SK-N-SH (cell line): Measurements from ENCODE around the gene MVB12B. TPM values are rescaled to one million over a fixed set of nuclear protein-coding genes. Genes with fewer than 3 reads are reported as not detected.

ENCODE experiments used
- CTCF ChIA-PET: fragments of 300-600, 350-600 bp; formaldehyde crosslinking; extraction: SDS; loops from one replicate; lab custom pipeline; 2021; lab: Yijun Ruan, JAX
- POLR2A ChIA-PET: fragments of 350-600 bp; sonication (Branson Sonifier 250); formaldehyde crosslinking; extraction: SDS; loops from one replicate; lab custom pipeline; 2020; ENCODE audit warnings: antibody characterized with exemption, inconsistent platforms; lab: Yijun Ruan, JAX
- DNase-seq: peaks from one replicate; pipeline ENCODE4 v3.0.0; 2012
- H2AFZ ChIP-seq: fragments of 200-600 bp; sonication (generic); 2 replicates; pipeline ENCODE4 v1.8.1; 2016; ENCODE audit warnings: antibody characterized with exemption, mild to moderate bottlenecking, low read depth
- H3F3A ChIP-seq: fragments of 200-600 bp; sonication (generic); replicated peaks from 2 replicates; pipeline ENCODE3; 2016; ENCODE audit warnings: antibody characterized with exemption, mild to moderate bottlenecking; ENCODE audit not compliant: insufficient read depth
- H3K27ac ChIP-seq, 2 experiments: fragments of 200-500 bp in 1 of 2; fragments of 200-600 bp in 1 of 2; sonication (Bioruptor generic) in 1 of 2; sonication (generic), shearing (Covaris generic) in 1 of 2; 2 replicates each; pipeline versions ENCODE4 v1.5.1 to v1.6.1; 2014 to 2016; ENCODE audit warnings: low read depth in 2 of 2, inconsistent platforms in 1 of 2, low read length in 1 of 2, mild to moderate bottlenecking in 1 of 2, mixed read lengths in 1 of 2
- H3K27me3 ChIP-seq: fragments of 200-600 bp; sonication (generic), shearing (Covaris generic); 2 replicates; pipeline ENCODE4 v1.6.1; 2016; ENCODE audit warnings: mixed run types; ENCODE audit not compliant: insufficient read depth
- H3K36me3 ChIP-seq, 2 experiments: fragments of 200-500 bp in 1 of 2; fragments of 200-600 bp in 1 of 2; sonication (Bioruptor generic) in 1 of 2; sonication (generic) in 1 of 2; replicated peaks in 1 of 2; 2 replicates each; pipeline versions ENCODE3 to v1.5.1; 2014 to 2016; ENCODE audit warnings: low read length in 1 of 2, mild to moderate bottlenecking in 1 of 2; ENCODE audit not compliant: insufficient read depth in 2 of 2, control insufficient read depth in 1 of 2
- H3K4me1 ChIP-seq, 2 experiments: fragments of 200-500 bp in 1 of 2; fragments of 200-600 bp in 1 of 2; sonication (Bioruptor generic) in 1 of 2; sonication (generic), shearing (Covaris generic) in 1 of 2; 2 replicates each; pipeline versions ENCODE4 v1.5.1 to v1.6.1; 2014 to 2016; ENCODE audit warnings: low read depth in 1 of 2, low read length in 1 of 2, mixed run types in 1 of 2; ENCODE audit not compliant: insufficient read depth in 2 of 2, control insufficient read depth in 1 of 2
- H3K4me2 ChIP-seq: fragments of 200-600 bp; sonication (generic), shearing (Covaris generic); 2 replicates; pipeline ENCODE4 v1.6.1; 2017; ENCODE audit warnings: mixed run types
- H3K4me3 ChIP-seq, 2 experiments: fragments of 200-500 bp in 1 of 2; fragments of 200-600 bp in 1 of 2; sonication (Bioruptor generic) in 1 of 2; sonication (generic), shearing (Covaris generic) in 1 of 2; 2 replicates each; pipeline versions ENCODE4 v1.5.1 to v1.8.1; 2014 to 2016; ENCODE audit warnings: low read depth in 2 of 2, inconsistent platforms in 1 of 2, low read length in 1 of 2, mild to moderate bottlenecking in 1 of 2, mixed read lengths in 1 of 2, moderate library complexity in 1 of 2
- H3K79me2 ChIP-seq: fragments of 200-600 bp; sonication (generic); 2 replicates; pipeline ENCODE4 v1.8.1; 2017; ENCODE audit warnings: mild to moderate bottlenecking; ENCODE audit not compliant: insufficient read depth
- H3K9ac ChIP-seq: fragments of 200-600 bp; sonication (generic); 2 replicates; pipeline ENCODE4 v1.6.1; 2017; ENCODE audit warnings: mixed run types
- H3K9me2 ChIP-seq: fragments of 200-600 bp; sonication (generic); 2 replicates; pipeline ENCODE4 v1.6.1; 2017; ENCODE audit warnings: mixed run types
- H3K9me3 ChIP-seq: fragments of 200-600 bp; sonication (generic); 2 replicates; pipeline ENCODE4 v1.6.1; 2017; ENCODE audit warnings: mixed run types, mild to moderate bottlenecking, moderate library complexity
- H4K20me1 ChIP-seq: fragments of 200-600 bp; sonication (generic); 2 replicates; pipeline ENCODE4 v1.6.1; 2017; ENCODE audit warnings: mild to moderate bottlenecking, mixed run types; ENCODE audit not compliant: insufficient read depth
- ELF1 ChIP-seq: IDR thresholded peaks from 2 replicates; pipeline ENCODE4 v1.4.0; 2012
- EZH2phosphoT487 ChIP-seq: fragments of 200-600 bp; sonication (generic); IDR thresholded peaks from 2 replicates; pipeline ENCODE4 v1.6.1; 2017; ENCODE audit warnings: low read depth, mixed run types, mild to moderate bottlenecking, antibody characterized with exemption, moderate library complexity, borderline replicate concordance
- FOSL2 ChIP-seq: IDR thresholded peaks from 2 replicates; pipeline ENCODE4 v1.4.0; 2012; ENCODE audit warnings: low read depth, mild to moderate bottlenecking, moderate library complexity, borderline replicate concordance
- FOXJ3 ChIP-seq: sonication (generic); formaldehyde crosslinking; IDR thresholded peaks from 2 replicates; pipeline ENCODE4 v1.5.1; 2020; ENCODE audit warnings: mild to moderate bottlenecking, missing genetic modification reagents
- GABPA ChIP-seq: IDR thresholded peaks from 2 replicates; pipeline ENCODE4 v1.4.0; 2012; ENCODE audit warnings: low read depth, mild to moderate bottlenecking
- IRF3 ChIP-seq: fragments of 150-350 bp; IDR thresholded peaks from 2 replicates; pipeline ENCODE4 v1.6.1; 2016; ENCODE audit warnings: mild to moderate bottlenecking, low read depth, low read length
- JUND ChIP-seq: IDR thresholded peaks from 2 replicates; pipeline ENCODE4 v1.4.0; 2012
- MEF2A ChIP-seq: IDR thresholded peaks from 2 replicates; pipeline ENCODE4 v1.4.0; 2012; ENCODE audit warnings: low read depth, borderline replicate concordance
- NFIC ChIP-seq: IDR thresholded peaks from 2 replicates; pipeline ENCODE4 v1.4.0; 2012; ENCODE audit warnings: borderline replicate concordance
- POLR2AphosphoS5 ChIP-seq: IDR thresholded peaks from 2 replicates; pipeline ENCODE4 v1.6.1; 2012; ENCODE audit warnings: low read depth, low read length
- RCOR1 ChIP-seq: fragments of 150-350 bp; IDR thresholded peaks from 2 replicates; pipeline ENCODE4 v1.6.1; 2017; ENCODE audit warnings: antibody characterized with exemption, low read length
- RFX5 ChIP-seq: IDR thresholded peaks from 2 replicates; pipeline ENCODE4 v1.6.1; 2012; ENCODE audit warnings: mild to moderate bottlenecking, improper control_type of control experiment, low read length
- RXRA ChIP-seq: IDR thresholded peaks from 2 replicates; pipeline ENCODE4 v1.4.0; 2012; ENCODE audit warnings: low read depth, mild to moderate bottlenecking, borderline replicate concordance
- SIN3A ChIP-seq: IDR thresholded peaks from 2 replicates; pipeline ENCODE4 v1.6.1; 2012; ENCODE audit warnings: low read depth, mild to moderate bottlenecking, low read length, moderate library complexity, borderline replicate concordance
- USF1 ChIP-seq: IDR thresholded peaks from 2 replicates; pipeline ENCODE4 v1.4.0; 2012; ENCODE audit warnings: low read depth, borderline replicate concordance
- USF2 ChIP-seq: fragments of 150-350 bp; IDR thresholded peaks from 2 replicates; pipeline ENCODE4 v1.6.1; 2017; ENCODE audit warnings: antibody characterized with exemption, low read length, low read depth, borderline replicate concordance
- YY1 ChIP-seq: IDR thresholded peaks from 2 replicates; pipeline ENCODE4 v1.4.0; 2012; ENCODE audit warnings: low read depth, mild to moderate bottlenecking
- ZBTB33 ChIP-seq: IDR thresholded peaks from 2 replicates; pipeline ENCODE4 v1.4.0; 2012; ENCODE audit warnings: low read depth, borderline replicate concordance
- WGBS: methylation state at CpG from one replicate; pipeline ENCODE4 v1.1.6; 2017; ENCODE audit warnings: low lambda C conversion rate; 5-methylcytosine and 5-hydroxymethylcytosine counted together
- polyA plus RNA-seq, 3 experiments: library from polyadenylated mRNA; depleted of rRNA; stranded (reverse); fragments of >200 nt; gene quantifications; 2 replicates each; pipeline ENCODE4 v1.2.3, GENCODE V29; 2012

The MVB12B gene
- polyA plus RNA-seq, 1 of the 3 experiments (the other 2 are of a cell fraction) = 5.1 TPM

GRCh38 chr9:126536841-126537465 lies 210.3 kb downstream of the MVB12B start:
- Histone ChIP-seq H3K4me3 (no peak overlapping the region), H2AFZ (no peak overlapping the region), H3K4me1 (peaks cover 0 to 47% of the 10 kb centered on the region in 2 experiments; a peak in 2 of 4 replicates)
- CTCF ChIA-PET = interaction anchor here (0.9 to 3.8 kb wide), 8 partner anchors 8 to 244 kb away, joined by 3 to 26 read pairs (median 4); no protein-coding TSS in a partner anchor
- POLR2A ChIA-PET = interaction anchor here (1.0 to 1.6 kb wide), 2 partner anchors 12 to 14 kb away, joined by 3 to 6 read pairs; no protein-coding TSS in a partner anchor
- TF ChIP-seq FOXJ3 (CRISPR knock-in tag) (no peak), JUND (no peak), FOSL2 (no peak), RFX5 (no peak), USF2 (no peak), ZBTB33 (no peak), USF1 (no peak), SIN3A (no peak), IRF3 (no peak), GABPA (no peak), NFIC (no peak), MEF2A (no peak), RXRA (no peak), POLR2AphosphoS5 (no peak), ELF1 (no peak), YY1 (no peak), RCOR1 (no peak), EZH2phosphoT487 (no peak)
- TF ChIP-seq, all 33 proteins: peak for 0
- Histone ChIP-seq H3F3A (no peaks in the 10 kb centered on the region), H3K9ac (no peak overlapping the region), H3K27me3 (peaks cover 23% of the 10 kb centered on the region; the same call in 1 of the 2 replicates), H3K9me3 (no peaks in the 10 kb centered on the region), H4K20me1 (no peaks in the 10 kb centered on the region), H3K9me2 (no peaks in the 10 kb centered on the region), H3K4me2 (no peak overlapping the region), H3K27ac (peak overlapping the region in 1 of 2 experiments; percentile 83; a peak in 1 of 4 replicates), H3K79me2 (no peaks in the 10 kb centered on the region), H3K36me3 (no peaks in the 10 kb centered on the region)
- no peak for DNase-seq
- 80% methylated on average over 9 of the region's 11 CpGs for WGBS
